ENCODE data around the gene PAK1.
"Not testable (repeated sequence)": the region's sequence is repeated elsewhere in the genome, so short reads cannot be mapped to it uniquely, and the experiment has no call there.

The PAK1 gene

DNA sequence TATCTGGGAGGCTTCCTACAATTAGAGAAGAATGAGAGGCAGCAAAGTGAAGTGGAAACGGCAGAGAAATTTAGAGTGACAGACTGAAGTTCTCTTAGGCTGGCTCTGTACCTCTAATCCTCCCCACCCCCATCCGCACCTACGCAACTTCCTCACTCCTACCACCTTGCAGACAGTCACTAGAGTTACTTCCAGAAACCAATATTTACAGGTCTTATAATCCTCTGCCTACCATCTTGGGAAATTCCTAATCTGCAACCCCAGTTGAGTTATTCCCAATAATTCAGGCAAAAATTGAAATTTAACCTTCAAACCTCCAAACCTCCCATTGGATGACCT lies 71.7 kb downstream of the PAK1 start:
- no peak for DNase-seq (ENCODE audit: low read depth in 2 of 2)

DNA sequence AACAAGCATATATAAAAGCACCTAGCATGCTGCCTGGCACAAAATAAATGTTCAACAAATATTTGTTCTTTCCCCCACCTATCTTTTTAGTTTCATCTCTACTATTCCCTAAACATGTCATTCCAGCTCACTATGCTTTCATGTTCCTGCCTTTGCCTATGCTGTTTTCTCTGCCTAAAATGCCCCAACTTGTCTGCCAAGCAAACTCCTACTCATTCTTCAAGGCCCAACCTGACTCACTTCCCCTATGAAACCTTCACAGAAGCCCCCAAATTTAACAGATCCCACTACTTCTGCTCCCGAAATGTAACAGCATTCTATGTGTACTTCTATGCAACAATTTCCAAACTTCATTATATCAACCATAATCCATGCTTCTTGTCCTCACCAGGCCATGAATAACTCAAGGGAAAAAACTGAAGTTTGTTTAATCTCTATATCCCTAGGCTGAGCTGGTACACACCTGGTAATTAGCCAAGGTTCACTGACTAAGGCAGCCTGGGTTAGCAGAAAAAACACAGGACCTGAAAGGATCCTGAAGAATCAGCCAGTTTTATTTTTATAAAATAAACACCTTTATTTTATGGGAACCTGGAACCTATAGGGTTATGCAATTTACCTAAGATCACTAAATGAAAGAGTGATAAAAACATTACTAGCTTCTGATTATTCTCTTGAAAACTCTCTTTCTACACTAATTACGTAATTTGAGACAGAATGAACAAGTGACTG lies 72.2 kb downstream of the PAK1 start:
- DNase-seq (ENCODE audit: low read depth in 2 of 2): no peak

DNA sequence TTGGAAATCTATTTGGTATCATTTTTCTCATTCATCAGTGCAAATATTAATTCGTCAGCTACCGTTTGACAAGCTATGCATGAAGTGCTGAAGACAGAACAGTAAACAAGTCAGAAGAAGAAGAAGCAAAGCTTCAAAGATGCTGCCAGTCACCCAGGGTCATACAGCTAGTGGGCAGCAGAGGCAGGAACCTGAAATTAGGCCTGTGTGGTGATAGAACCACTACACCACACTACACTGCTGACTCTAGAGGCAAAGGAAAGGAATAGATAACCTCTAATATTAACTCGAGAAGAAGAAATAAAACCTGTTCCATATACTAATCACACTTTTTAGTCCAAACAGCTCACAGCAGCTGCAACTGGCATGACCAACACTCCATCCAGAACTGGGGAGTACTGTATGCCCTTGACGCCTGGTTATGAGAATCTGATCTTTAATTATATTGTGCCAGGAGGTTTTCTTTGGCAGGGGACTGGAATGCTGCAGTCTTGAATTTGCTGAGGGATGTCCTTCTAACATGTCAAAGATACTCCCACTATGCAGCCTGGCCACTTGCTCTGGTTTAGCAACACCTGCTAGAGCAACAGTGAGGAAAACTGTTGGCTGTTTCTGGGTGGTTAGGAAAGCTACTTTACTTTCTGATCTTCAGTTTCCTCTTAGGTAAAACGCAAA lies 73.0 kb downstream of the PAK1 start:
- DNase-seq (ENCODE audit: low read depth in 2 of 2): no peak

DNA sequence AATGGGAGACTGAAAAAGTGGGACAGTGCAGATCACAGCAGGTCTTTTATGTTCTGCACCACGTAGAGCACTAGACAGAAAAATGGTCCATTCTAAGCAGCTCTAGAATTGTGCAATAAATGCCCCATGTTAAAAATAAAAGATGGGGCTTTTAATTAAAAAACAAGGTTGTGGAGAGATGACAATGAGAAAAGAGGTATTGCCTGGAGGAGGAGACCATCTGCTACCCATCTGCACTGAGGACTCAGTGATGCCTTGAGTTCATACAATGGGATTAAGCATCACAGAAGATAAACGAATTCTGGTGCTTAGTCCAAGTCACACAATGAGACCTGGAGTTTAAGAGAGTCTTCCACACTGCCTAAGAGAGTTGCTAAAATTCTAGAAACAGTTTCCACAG lies 73.6 kb downstream of the PAK1 start:
- DNase-seq (ENCODE audit: low read depth in 2 of 2): no peak

DNA sequence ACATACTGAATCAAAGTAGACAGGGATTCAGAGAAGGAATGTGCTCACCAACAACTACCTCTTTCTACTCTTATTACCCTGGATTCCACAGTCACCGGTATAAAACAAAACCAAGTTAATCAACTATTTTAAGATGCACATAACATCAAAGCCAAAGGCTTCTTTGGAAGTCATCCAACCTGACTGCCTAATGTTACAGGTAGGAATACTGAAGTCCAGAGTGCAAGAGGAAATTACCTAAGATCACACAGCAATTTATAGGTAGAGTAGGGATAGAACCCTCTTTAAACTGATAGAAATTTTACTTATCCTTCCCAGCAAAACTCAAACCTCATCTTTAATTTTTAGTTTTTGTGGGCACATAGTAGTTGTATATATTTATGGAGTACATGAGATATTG lies 76.3 kb downstream of the PAK1 start:
- DNase-seq (ENCODE audit: low read depth in 2 of 2): no peak

DNA sequence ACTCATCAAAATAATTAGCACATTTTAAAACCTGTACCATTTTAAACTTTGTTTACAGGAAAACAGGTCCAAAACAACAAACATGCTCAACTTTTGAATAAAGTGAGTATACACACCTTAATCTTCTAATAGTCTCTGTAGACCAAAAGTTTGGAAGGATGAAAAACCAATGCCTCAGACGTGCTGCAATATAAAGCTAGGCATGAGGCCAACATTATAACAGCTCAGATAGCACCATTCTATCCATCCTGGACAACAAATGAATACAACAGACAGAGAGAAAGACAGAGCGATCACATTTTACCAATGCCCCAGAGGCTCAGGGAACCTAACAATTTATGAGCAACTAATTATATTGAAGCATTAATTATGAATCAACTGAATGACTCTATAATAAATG lies 77.0 kb downstream of the PAK1 start:
- DNase-seq (ENCODE audit: low read depth in 2 of 2): no peak

DNA sequence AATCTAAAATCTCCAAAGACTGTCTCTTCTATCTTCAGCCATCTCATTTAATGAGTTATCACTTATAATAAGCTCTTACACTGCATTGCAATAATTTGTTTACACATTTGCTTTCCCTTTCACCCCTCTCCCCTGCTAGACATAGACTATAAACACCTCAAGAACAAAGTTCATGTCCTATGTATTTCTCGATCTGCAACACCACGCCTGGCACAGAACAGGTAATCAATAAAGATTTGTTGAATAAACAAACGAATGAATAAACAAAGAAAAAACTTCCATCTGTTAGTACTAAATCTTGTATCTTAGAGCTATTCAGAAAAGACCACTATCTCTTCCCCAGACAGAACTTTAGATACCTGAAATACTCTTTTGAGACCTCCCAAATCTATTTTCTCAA lies 77.6 kb downstream of the PAK1 start:
- no peak for DNase-seq (ENCODE audit: low read depth in 2 of 2)

DNA sequence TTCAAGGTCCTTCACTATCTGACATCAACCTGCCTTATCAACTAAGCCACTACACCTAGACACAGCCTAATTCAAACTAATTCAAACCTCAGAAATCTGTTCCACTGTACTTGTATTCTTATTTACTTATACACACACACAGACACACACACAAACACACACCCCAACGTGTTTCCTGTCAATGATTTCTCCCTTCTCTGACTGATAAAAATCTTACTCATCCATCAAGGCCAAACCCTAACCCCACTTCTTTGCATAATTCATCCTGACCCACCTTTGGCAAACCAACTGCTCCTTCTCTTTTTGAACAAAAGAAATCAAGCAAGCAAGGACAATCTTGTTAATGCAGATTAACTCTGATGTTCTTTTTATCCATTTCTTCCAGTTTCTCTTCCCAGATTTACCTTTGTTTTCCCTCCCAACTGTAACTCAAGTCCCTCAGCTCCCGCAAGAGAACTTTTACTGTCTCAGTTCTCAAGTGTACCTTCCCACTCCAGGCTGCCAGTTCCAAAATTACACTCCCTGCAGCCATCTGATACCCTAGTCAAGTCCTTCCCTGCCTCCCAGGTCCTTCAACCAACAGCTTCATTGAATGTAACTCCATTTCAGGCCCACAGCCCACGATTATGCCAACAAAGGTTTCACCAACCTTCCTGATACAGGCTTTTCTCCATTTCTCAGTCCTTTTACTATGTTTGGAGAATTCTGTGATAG lies 78.3 kb downstream of the PAK1 start:
- no peak for DNase-seq (ENCODE audit: low read depth in 2 of 2)

DNA sequence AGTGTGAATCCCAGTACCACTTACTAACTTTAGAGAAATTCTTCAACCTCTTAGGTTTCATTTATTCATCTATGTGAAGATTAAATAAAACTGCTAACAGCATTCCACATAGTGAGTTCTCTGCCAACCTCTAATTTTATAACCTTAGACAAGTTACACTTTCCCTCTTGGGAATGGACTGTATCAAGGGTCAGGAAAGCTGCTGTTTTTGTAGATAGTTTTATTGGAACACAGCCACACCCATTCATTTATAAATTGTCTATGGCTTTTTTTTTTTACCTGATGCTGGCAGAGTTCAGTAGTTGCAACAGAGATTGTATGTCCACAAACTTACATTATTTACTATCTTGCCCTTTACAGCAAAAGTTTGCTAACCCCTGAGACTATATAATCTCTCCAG lies 81.1 kb downstream of the PAK1 start:
- no peak for DNase-seq (ENCODE audit: low read depth in 2 of 2)

DNA sequence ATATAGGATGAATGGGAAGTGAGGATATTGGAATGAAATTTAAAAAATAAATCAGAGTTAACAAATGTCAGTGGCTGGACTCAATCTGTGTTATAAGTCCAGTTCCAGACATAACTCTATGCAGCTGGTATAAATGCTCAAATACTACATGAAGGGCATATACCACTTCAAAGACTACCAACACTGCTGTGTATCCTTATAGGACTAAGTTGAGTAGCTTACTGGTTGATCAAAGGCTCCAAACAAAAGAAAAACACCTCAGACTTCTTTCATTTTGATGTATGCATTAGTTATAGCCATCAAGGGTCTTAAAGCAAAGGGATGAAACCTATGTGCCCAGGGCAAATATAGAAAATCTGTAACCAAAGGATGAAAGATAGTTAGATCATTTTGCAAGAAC lies 86.2 kb downstream of the PAK1 start:
- DNase-seq (ENCODE audit: low read depth in 2 of 2): no peak

DNA sequence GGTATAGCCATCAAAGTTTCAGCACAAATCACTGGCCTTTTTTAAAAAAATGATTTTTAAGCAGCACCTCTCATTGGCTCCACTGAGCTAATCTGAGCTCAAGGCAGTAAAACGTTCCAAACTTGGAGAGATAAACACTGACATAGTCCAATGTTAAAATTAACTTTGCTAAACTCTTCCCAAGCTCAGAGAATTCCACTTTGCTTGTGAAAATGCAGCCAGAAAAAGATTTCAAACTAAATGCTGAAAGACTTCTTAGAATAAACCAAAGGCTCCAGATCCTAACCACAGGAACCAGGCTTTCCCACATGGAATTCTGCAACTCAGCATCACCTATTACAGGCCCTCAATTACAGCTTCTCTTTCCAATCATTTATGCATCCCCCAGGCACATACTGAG lies 87.7 kb downstream of the PAK1 start:
- DNase-seq (ENCODE audit: low read depth in 2 of 2): no peak

DNA sequence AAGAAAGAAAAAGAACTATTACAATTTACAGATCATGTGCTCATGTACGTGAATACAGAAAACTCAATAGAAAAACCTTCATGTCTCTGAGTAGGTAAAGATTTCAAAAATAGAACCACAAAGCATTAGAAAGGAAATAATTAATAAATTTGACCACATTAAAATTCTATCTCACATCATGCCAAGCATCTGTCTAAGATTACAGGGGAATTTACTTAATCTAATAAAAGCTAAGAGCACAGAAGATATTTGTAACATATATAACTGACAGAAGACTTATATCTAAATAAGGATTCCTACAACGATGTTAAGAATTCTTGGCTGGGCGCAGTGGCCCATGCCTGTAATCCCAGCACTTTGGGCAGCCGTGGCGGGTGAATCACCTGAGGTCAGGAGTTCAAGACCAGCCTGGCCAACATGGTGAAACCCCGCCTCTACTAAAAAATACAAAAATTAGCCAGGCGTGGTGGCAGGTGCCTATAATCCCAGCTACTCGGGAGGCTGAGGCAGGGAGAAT lies 88.6 kb downstream of the PAK1 start:
- DNase-seq (ENCODE audit: low read depth in 2 of 2): not testable (repeated sequence)

DNA sequence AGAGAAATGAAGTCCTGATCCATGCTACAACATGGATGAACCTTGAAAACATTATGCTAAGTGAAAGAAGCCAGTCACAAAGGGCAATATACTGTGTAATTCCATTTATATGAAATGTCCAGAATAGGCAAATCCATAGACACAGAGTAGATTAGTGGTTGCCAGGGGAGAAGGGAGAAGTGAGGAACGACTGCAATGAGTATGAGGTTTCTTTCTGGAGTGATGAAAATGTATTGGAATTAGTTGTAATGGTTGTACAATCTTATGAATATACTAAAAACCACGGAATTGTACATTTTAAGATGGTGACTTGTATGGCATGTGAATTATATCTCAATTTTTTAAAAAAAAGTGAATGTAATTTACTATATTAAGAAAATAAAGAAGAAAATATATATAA lies 89.3 kb downstream of the PAK1 start:
- DNase-seq (ENCODE audit: low read depth in 2 of 2): no peak

DNA sequence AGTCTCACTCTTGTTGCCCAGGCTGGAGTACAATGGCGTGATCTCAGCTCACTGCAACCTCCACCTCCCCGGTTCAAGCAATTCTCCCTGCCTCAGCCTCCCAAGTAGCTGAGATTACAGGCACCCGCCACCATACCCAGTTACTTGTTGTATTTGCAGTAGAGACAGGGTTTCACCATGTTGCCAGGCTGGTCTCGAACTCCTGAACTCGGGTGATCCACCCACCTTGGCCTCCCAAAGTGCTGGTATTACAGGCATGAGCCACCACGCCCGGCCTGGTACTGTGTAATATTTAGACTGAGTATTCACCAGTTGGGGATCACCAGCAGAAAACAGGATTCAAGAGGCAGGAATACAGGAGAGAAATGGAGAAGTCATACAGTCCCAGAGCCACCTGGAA lies 90.5 kb downstream of the PAK1 start:
- DNase-seq (ENCODE audit: low read depth in 2 of 2): not testable (repeated sequence)

DNA sequence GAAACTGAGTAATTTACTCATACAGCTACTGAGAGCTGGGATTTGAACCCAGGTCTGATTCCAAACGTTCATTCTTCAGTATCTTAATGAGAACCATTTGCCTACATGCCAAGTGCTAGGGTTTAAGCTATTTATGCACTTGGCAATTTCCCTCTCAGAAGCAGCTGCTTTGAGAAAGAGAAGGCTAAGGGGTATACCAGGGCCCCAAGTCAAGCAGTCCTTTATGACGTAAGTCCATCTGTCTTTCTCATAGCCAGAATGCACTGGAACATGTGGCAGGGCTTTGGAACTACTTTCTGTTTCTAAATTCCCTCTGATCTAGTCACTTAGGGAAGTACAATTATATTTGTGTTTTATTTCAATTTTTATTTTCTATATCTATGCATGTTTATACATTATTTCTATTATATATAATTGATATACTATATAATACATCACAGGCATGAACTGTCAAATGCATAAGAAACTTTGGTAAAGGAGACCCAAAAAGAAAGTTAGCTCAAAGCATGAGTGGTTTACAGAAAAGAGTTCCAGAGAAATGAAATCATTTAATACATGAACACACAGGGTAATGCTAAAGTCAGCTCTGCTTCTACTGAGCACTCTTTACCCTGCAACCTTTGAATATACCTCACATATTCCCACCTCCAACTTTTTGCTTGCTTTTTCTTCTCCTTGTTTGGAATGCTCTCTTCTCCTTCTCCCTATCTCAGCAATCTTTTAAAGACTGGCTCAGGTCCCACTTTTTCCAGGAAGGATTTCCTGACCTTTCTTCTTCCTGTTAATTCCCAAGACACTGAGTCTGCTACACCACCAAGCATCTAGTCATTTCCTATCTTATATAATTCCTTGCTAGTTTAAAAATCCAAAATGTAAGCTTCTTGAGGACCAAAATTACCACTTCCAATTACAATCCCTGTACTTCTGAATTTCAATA lies 91.9 kb downstream of the PAK1 start:
- DNase-seq (ENCODE audit: low read depth in 2 of 2): no peak

DNA sequence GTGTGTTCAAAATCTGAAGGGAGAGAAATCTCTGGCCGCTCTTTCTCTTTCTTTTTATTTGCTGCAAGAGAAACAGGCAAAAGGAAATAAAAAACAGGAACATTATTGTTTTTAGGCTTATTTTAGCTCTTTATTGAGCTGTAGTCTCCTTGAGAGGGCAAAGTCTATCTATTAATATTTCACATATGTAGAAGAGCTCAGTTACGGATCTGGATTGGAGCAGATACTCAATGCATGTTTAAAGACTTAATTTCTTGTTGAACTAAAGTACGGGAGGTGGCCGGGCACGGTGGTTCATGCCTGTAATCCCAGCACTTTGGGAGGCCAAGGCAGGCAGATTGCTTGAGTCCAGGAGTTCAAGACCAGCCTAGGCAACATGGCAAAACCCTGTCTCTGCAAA lies 94.0 kb downstream of the PAK1 start:
- no peak for DNase-seq (ENCODE audit: low read depth in 2 of 2)

DNA sequence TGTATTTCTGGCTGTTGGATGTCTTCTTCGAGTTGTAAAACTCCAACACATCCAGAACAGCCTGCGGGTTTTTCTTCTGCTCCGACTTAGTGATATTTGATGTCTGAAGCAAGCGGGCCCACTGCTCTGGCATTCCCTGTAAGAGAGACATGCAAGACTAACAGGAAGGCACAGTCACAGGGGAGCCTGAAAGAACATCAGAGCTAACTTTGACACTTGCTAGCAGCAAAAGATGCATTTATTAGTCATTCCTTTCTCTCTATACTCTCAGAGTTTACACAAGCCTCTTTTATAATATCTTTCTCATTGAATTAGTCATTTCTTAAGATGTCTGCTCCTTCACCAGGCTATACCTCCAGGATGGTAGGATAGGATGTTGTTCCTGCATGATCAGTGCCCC lies 94.6 kb downstream of the PAK1 start:
- no peak for DNase-seq (ENCODE audit: low read depth in 2 of 2)

DNA sequence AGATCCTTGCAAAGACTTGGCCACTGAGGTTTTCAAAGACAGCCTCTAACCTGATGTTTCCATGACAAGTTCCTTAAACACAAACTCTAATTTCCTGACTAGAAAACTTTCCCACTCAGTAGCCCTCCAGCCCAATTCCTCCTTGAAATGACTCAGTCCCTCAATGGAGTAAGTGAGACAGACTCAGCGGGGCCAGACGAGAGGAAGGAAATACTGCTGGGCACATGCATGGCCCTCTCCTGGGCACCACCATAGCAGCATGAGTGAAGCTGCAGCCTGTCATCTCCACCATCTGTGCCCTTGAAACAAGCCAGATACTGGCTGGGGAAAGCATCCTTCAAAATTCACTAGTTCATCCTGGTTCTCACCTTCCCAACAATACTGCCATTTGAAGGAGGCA lies 96.2 kb downstream of the PAK1 start:
- no peak for DNase-seq (ENCODE audit: low read depth in 2 of 2)

DNA sequence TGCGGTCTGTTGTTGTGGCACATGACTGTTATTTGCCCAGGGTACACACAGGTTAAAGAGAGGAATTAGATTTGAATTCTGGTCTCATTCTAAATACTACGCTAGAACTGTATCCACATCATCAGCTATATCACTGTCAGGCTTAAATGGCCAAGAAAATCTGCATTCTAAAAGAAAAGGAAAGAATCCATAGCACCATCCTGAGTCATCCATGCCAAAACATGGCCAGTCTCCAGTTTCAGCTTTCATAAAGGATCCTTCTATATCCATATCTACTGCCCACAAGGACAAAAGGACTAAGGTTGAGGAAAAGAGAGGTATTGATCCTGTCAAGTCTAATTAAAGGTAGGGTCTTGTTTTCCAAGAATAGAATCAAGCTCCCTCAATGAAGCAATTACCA lies 98.8 kb downstream of the PAK1 start:
- no peak for DNase-seq (ENCODE audit: low read depth in 2 of 2)

DNA sequence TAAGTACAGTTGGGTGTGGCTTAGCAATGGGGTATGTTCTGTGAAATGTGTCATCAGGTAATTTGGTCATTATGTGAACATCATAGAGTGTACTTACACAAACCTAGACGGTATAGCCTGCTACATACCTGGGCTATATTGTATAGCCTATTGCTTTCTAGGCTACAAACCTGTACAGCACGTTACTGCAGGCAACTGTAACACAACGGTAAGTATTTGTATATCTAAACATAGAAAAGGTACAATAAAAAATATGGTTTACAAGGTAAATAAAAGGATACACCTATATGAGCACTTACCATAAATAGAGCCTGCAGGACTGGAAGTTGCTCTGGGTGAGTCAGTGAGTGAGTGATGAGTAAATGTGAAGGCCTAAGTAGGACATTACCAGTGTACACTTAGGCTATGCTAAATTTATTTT lies 99.3 kb downstream of the PAK1 start:
- no peak for DNase-seq (ENCODE audit: low read depth in 2 of 2)

DNA sequence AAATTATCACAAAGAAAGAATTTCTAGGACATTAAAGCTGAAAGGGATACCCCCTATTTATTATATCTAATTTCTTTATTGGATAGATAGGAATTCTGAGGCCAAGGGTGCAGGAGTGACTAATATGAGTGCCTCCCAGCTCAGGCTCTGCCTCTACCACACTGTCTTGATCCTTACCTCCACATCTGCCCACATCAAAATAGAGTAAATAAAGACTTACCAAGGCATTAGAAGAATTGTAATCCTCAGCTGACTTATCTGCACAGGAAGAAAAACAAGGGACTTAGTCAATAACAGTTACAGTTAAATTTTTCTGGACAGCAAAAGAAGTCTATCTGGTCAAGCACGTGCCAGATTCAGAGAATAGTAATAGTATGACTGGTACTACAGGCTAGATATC lies 99.8 kb downstream of the PAK1 start:
- DNase-seq (ENCODE audit: low read depth in 2 of 2): no peak

DNA sequence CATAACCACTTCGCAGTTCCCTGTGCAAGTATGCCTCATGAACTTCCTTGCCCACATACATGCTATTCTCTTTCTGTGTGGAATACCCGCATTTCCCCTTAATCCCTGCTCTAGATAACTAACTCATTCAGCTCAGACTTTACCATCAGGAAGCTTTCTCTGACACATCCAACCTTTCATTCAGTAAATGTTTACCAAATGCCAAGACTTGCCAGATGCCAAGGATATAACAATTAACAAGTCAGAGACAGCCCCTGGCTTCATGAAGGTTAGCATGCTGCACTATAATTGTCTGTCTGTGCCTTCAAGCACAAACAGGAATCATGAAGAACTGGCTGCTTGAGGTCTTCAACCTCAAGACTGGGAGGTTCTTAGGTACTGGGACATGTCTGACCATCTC lies 101.2 kb downstream of the PAK1 start:
- DNase-seq (ENCODE audit: low read depth in 2 of 2): no peak

Measured in stimulated activated CD8-positive, alpha-beta memory T cell treated with anti-CD3 and anti-CD28 coated beads, Interleukin-7, amount 100 ng/mL, for 4 hours (primary cell).